Cortex of kidney (tissue), 1 donor: Measurements from ENCODE around the gene MYBPC1.

Experiments used
- DNase-seq: peaks from one replicate; lab custom pipeline; 2025; lab: John Stamatoyannopoulos, UW

MYBPC1 gene

DNA sequence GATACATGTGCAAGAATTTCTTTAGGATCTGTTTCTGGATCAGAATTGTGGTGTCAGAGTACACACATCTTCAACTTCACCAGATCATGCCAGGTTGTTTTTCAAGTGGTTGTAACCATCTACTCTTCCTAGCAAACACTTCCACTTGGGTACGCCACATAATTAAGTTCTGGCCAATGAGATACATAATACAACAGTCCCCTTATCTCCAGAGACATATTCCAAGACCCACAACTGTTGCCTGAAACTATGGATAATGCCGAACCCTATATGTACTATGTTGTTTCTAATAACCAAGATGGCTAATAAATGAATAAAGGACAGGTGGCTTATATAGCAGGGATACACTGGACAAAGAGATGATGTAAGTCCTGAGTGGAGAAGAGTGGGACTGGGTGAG lies 100.2 kb downstream of the MYBPC1 start:
- no peak for DNase-seq

DNA sequence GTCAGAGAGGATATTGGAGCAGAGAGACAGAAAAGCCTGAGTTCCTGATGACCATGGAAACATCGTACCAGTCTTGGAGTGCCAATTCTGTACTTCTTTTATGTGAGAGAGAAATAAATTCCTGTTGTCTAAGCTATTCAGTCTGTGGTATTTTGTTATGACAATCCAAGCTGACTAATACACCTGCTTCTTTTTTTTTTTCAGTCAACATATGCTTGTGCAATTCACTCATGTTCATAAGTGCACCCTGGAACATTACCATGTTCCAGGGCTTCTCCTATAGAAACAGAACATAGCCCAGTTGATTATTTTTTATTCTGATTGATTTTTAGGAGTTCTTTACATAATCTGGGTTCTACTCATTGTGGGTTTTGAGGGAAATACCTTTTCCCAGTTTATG lies 100.9 kb downstream of the MYBPC1 start:
- no peak for DNase-seq

DNA sequence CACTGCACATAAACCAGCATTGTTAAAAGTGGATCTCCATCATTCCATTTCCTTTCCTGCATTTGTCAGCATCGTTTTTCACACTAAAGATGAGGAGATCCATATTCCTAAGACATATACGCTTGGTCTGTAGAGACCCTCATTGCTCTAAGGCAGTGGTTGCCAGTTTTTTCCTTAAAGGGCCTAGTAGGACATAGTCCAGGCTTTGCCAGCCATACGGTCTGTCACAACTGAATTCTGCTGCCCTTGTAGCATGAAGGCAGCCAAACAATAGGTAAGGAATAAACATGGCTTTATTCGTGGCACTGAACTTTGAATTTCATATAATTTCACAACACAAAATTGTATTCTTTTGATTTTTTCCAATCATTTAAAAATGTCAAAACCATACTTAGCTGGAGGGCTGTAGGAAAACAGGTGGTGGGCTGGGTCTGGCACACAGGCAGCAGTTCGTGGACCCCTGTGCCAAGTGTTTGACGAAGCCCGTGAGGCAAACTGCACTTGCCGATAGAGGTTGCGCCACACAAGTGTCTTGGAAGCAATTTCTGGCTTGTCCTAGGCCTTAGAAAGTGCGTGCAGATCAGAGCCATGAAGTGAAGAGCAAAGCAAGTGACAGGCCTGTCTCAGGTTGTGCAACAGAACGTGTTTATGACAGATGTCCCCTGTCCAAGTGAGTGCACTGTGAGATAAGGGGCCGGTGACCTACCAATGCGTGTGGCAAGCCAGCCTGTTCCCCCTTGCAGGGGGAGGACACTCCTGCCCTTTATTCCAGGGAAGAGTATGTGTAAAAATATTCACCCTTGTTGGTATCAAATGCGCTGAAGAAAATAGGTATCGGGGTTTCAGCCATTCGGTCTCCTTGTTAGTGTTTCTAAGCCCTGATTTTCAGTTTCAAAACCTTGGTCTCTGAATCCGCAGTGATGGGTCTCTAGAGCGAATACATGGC lies 101.8 kb downstream of the MYBPC1 start:
- DNase-seq, result no peak

DNA sequence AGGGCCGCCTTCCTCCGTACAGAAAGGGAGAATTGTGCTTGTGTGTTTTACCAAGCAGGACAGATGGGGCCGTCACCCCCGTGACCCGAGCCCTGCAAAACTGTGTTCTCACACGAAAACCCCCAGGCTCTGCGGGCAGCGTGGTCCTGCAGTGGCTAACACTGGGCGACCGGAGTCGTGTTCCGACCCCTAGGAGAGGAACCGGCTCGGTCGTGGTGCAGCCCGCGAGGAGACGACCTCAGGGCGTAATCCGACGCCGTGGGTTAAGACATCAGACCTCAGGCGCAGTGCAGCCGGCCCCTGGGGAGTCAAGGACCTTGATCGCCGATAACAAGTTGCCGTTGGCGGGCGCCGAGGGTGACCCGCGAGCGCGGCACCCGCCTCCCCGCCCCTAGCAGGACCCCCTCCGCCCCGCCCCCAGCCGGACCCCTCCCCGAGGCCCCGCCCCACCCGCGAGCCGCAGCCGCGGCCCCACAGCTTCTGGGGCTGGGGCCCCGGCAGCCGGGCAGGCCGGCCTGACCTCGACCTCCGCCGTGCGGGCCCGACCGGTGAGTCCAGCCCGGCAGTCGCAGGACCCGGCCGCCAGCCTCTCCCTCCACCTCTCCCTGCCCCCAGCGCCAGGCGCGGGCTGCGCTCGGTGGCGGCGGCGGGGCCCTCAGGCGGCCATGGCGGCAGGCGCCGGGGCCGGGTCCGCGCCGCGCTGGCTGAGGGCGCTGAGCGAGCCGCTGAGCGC lies 102.6 kb downstream of the MYBPC1 start, which contains the start of gene CHPT1:
Gene CHPT1 (plus strand): TSS at position 444 of the 733 bp plus-strand sequence. CDS start 222 bp downstream, at position 666.
- DNase-seq, result no peak

DNA sequence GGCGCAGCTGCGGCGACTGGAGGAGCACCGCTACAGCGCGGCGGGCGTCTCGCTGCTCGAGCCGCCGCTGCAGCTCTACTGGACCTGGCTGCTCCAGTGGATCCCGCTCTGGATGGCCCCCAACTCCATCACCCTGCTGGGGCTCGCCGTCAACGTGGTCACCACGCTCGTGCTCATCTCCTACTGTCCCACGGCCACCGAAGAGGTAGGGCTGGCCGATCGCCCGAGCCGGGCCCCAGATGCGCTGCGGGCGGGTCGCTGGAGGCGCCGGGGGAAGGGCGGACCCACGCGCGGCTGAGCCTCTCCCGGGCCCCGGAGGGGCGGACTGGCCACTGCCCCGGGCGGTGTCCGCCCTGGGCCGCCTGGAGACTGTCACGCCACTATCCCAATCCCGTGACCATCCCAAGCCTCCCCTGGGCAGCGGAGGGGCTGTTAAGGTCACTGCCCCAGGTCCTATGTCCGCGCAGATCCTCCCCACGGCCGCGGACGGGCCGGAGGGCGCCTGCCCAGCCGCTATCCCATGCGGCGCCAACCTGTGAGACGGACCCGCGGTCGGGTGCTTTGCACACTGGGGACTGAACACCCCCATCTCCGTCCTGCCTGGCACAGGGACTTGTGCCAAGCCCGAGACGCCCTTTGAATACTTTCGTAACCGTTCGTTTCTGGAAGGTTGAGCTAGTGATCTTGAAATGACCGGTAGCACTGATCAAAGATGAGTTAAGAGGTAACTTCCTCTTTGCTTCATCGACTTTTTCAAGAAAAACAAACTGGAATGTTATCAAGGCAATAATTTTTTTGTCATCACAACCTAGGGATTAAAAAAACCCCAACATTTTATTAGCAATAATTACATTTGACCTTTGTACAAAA lies 103.4 kb downstream of the MYBPC1 start:
- peak; percentile 33 for DNase-seq

DNA sequence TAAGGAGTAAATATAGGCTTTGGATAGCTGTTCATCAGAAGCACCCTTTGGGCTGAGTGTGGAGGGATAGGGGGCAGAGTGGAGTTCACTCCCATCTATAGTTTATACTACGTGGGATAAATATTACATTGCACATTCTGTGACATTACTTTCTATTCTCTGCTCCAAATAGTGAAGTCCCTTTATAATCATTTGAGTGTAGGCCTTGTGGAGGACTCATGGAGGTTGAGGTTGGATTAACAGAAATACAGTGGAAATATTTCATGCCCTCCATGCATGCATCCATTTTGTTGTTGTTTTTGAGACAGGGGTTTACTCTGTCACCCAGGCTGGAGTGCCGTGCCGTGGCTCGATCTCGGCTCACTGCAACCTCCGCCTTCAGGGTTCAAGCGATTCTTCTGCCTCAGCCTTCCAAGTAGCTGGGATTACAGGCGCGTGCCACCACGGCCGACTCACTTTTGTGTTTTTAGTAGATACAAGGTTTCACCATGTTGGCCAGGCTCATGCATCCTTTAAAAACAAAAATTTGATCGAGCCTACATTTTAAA lies 104.1 kb downstream of the MYBPC1 start:
- DNase-seq, result no peak

DNA sequence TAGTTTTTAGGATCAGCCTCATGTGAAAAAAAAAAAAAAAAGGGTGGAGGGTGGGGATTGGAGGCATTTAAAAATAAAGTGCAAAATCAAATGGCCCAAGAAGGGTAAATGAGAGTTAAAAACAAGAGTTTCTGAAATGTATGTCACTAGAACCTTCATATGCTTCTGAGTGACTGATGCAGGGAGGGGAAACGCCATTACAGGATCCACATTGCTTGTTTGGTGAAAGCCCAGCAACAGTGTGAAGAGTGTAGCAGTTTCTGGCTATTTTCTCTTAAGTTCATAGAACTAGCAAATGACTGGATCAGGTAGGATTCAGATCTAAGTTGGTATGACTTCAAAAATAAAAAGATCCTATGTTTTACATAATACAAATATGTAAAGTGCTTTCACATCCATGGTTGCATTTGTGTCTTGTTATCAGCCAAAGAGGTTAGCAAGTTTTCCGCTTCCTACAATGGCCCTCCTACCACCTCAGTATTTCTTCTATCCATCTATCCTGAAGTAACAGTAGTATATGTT lies 105.6 kb downstream of the MYBPC1 start:
- no peak for DNase-seq

DNA sequence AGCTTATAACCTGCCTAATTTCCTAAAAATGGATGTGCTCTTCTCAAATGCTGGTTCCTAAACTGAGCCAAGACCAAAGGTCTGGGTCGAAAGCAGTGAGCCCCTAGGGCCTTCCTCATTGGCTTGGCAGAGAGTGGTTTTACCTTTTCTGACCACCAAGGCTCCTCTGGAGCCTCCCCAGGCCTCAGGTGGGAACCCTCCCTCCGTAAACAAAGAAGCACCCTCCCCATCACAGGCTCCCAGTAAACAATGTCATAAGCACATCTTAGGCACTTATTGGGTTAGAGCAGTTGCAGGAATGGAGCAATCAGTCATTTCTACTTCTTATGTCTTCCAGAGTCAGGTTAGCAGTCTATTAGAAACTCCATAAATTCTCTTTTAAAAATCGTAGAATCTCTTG lies 108.7 kb downstream of the MYBPC1 start:
- no peak for DNase-seq

DNA sequence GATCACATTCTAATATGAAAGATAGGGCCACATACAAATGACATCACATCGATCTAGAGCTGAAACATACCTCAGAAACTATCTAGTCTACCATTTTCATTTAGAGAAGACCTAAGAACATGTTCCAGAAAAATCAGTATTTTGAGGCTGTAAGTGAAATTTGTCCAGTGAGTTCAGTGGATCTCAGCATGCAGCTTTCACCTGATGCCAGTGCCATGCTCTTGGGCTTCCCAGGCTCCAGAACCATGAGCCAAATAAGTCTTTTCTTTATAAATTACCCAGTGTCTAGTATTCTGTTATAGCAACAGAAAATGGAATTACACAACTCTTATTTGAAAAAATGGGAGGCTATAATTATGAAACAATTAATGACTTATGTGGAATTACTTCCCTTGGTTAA lies 111.6 kb downstream of the MYBPC1 start:
- no peak for DNase-seq

DNA sequence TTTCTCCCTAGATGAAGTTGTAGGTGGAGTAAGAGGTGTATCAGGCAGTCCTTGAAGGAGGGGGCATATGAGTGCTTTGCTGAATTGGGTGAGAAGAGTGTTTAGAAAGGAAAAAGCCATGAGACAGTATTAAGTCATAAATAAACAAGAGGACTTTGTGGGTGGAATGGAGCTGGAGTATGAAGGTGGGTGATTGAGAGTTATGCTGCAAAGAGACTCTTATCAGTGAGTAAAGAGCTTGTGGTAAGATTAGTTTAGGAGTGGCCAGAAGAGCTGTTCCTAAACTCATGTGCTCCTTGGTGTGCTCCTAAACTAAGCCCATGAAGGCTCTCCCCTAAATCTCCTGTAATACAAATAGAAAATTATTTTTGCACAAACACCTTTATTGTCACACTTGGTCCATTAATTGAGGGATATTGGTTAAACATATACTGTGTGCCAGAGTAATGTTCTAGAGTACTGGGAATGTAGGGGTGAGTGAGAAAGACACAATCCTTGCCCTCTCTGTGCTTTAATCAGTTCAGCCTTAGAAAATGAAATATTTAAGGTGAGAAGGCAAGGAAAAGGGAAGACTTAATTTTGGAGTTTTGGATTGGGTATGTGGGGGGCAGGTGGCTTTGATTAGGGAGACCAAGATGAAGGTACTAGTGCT lies 112.5 kb downstream of the MYBPC1 start:
- no peak for DNase-seq

DNA sequence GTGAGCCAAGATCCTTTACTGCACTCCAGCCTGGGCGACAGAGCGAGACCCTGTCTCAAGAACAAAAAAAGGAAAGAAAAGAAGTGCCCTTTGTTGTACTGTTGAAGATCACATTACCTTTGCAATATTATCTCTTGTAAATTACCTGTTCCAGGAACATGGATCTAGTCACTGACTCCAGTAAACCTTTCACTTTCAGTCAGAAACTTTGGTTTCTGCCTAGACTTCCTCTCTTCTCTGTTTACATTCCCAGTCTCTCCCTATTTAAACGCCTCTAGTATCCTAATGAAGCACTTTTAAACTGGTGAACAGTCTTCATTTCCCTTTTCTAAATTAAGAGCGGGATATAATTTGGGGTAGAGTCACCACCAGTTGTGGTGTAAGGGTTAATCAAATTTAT lies 115.5 kb downstream of the MYBPC1 start:
- no peak for DNase-seq

DNA sequence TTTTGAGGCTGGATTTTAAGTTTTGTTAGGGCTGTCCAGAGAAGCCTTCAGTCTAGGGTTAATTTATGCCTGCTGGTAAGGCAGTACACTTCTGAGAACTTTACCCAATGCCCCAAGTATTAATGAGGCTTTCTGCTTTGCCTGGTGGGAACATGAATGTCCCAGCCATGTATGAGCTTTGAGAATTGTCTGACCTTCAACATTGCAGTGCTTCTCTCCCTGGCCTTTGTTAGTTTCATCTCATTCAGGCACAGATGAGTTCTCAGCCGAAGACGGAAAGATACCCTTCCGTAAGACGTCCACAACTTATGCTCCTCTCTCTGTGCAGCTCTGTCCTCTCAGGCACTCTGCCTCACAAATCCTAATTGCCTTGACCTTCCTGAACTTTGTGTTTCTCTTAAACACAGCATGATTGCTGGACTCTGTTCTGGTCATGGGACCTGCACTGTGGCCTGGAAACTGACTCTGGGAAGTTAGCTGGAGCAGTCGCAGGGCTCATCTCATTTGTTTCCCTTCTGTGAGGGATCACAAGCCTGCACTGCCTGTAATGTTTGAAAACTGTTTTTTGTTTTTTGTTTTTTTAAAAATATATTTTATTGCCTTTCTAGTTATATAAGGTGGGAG lies 118.4 kb downstream of the MYBPC1 start:
- no peak for DNase-seq

DNA sequence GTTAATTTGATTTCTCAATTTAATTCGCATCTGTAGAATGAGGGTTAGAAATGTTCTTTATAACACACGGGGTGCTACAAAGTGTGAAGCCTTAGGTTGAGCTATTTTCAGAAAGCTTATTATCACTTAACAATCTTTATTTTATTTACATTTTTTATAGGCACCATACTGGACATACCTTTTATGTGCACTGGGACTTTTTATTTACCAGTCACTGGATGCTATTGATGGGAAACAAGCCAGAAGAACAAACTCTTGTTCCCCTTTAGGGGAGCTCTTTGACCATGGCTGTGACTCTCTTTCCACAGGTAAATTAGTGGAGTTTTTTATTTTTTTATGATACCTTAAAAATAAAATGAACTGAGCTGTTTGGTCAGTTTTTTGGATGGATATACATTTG lies 119.2 kb downstream of the MYBPC1 start:
- DNase-seq, result no peak

DNA sequence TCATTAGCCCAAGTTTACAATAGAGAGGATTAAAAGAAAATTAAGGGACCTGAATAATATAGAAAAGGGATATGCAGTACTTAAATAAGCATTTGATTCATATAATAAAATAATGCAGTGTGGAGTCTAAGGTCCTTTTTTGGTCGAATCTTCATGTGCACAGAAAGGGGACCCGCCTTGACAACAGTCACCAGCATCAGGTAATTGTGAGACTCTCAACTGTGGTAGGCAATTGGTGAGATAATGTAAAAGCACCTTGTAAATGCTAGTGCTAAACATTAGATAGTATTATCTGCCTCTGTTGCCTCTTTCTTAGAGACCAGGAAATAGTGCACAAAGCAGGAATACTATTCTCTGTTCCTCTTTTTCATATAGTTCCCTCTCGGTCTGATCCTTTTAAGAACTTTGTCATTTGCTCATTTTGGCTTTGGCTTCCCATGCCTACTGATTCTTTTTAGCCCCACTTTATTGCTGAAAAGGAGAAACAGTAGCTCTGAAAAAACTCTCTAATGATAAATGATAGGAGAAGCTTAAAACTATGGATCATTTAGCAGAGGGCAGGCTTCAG lies 120.2 kb downstream of the MYBPC1 start:
- no peak for DNase-seq

DNA sequence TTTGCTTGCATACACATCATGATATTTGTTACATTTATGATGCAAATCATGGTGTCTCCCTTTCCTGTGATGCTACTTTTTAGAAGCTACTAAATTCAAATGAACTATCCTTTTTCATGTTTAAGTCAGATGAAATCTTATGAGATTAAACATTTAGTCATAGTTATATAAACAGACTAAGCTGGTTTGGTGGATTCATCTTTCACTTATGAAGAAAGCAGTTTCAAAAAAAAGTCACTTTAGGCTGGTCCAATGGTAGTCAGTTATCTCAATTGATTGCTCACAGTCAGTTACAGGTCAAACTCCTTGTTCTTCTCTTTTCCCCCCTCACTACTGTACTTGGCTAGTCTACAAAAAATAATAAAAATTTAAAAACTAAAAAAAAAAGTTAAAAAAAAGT lies 124.8 kb downstream of the MYBPC1 start:
- no peak for DNase-seq

DNA sequence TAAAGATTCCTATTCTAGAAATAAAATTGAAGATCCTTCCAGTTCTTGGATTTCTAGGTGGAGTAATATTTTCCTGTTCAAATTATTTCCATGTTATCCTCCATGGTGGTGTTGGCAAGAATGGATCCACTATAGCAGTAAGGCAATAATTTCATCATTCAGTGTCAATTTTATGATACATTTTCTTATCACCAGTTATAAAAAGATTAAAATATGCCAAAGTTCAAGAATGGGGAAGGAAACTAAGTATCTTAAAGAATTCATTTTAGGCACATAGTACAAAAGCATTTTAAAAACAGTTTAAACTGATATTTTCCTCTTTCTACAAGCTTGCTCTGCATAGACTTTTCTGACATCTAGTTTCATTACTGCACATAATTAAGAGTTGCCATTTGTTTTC lies 125.3 kb downstream of the MYBPC1 start:
- DNase-seq, result no peak

DNA sequence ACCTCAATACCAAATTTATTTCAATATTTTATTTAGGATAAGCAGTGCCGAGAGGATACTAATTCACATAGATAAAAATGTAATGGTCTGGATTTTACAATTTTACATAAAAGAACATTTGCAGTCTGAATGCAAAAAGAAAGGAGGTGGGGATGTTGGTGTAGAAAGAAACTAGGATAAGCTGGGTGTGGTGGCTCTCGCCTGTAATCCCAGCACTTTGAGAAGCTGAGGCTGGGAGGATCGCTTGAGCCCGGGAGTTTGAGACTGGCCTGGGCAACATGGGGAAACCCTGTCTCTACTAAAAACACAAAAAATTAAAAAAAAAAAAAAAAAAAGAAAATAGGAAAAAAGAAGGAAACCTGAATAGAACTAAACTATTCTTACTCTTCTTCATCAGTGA lies 127.6 kb downstream of the MYBPC1 start:
- no peak for DNase-seq

DNA sequence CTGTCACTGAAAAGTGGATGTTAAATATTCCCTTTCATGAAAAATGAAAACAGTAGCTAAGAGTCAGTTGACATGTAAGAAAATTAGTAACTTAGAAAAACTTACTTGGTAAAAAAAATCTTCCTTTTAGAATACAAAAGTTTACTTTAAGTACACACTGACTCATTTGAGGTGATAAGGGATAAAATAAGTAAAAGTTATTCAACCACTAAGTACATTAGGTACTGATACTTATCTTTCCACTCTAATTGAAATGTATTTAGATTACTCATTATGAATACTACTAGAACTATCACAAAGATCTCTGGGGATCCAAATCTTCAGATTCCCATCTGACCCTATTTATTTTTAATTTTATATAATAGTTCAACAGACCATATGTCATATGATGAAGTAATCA lies 132.3 kb downstream of the MYBPC1 start:
- no peak for DNase-seq

DNA sequence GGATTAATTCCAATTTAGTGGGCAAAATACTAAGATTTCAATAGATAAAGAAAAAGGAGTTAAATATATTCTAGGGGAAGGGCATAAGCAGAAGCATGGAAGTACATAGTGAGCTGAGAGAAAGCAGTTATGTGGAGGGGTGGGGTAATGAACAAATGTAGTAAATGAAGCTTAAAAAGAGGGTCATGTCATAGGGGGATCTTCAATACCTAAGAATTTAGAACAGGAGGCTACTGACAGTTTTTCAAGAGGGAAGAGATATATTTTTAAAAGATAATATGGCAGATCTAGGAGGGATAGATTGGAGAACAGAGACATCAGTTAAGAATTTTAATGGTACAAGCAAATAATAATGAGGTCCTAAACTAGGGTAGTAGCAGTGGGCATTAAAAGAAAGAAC lies 135.1 kb downstream of the MYBPC1 start:
- no peak for DNase-seq

DNA sequence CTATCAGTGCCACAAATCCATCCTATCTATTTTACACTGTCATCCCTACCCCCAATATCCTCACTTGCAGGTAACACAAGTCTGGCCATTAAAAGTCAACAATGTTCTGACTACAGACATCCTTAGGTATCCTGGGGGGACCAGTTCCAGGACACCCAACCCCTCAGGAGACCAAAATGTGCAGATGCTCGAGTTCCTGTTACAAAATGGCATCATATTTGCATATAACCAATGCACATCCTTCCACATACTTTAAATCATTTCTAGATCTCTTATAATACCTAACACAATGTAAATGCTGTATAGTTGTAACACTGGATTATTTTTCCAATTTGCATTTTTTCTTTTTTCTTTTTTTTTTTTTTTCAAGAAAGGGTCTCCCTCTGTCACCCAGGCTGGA lies 137.5 kb downstream of the MYBPC1 start:
- no peak for DNase-seq
